Activated CD4-positive, alpha-beta T cell treated with anti-CD3 and anti-CD28 coated beads, Interleukin-2, amount 50 U/mL, for 48 hours (primary cell): ENCODE results near the gene FBXW8.

Experiments
- DNase-seq, 2 experiments: peaks; one replicate each; pipeline ENCODE4 v3.0.0-alpha.2; 2020

The FBXW8 gene

DNA sequence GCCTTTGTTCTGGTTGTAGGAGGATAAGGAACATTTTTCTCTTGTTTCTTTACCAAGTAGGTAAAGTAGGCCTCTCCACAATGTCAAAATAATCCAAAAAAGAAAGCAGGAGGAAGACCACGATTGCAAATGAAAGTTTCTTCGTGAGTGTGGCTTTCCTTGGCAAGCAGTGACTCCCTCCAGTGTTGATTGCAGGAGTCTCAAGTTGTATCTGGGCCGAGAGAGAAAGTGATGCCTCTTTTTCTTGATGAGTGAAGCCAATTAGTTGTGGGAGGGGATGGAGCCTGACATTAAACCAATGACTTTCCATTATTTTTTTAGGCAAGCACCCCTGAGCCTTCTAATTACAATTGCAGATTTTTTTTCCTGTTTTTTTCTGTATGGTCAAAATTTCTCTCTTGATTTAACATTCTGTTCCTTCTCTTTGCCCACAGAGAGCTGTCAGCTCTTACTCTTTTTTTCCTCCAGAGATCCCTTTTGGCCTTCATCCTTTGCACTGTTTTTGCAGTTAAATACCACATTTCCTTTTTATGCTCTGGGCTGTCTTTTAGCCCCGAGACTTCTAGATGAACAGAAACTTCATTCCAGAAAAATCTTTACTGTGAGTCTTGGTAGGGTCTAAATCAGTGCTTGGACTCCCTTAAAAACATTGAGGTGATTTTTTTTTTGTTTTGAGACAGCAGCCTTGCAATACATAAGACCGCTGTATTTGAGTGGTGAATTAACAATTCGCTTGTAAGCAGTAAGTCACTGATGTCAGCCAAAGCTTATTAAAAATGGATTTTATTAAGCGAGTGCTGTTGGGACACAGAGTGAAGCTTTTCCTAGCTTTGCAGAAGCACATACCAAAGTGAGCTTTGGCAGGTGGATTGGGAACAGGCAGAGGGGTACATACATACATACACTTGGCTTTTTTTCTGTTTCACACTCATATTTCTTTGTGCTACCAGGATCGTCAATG is 15.8 kb downstream of the FBXW8 start:
- no peak for DNase-seq

GRCh38 chr12:116927244-116927940 is 16.6 kb downstream of the FBXW8 start:
- no peak for DNase-seq

GRCh38 chr12:116928504-116928903 is 17.8 kb downstream of the FBXW8 start:
- no peak for DNase-seq

DNA sequence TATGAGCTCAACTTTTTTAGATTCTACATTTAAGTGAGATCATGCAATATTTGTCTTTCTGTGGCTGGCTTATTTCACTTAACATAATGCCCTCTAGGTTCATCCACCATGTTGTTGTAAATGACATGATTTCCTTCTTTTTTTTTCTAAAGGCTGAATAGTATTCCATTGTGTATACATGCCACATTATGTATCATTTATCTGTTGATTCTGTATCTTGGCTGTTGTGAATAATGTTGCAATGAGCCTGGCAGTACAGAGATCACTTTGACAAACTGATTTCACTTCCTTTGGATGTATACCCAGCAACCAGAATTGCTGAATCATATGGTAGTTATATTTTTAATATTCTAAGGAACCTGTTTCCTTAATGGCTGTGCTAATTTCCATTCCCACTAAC is 19.1 kb downstream of the FBXW8 start:
- no peak for DNase-seq

GRCh38 chr12:116931665-116932064 is 20.9 kb downstream of the FBXW8 start:
- DNase-seq, result no peak

- no peak for DNase-seq
These were observed 22.3 kb downstream of the FBXW8 start for GRCh38 chr12:116933091-116933490.

GRCh38 chr12:116933512-116934246 is 22.9 kb downstream of the FBXW8 start:
- no peak for DNase-seq

DNA sequence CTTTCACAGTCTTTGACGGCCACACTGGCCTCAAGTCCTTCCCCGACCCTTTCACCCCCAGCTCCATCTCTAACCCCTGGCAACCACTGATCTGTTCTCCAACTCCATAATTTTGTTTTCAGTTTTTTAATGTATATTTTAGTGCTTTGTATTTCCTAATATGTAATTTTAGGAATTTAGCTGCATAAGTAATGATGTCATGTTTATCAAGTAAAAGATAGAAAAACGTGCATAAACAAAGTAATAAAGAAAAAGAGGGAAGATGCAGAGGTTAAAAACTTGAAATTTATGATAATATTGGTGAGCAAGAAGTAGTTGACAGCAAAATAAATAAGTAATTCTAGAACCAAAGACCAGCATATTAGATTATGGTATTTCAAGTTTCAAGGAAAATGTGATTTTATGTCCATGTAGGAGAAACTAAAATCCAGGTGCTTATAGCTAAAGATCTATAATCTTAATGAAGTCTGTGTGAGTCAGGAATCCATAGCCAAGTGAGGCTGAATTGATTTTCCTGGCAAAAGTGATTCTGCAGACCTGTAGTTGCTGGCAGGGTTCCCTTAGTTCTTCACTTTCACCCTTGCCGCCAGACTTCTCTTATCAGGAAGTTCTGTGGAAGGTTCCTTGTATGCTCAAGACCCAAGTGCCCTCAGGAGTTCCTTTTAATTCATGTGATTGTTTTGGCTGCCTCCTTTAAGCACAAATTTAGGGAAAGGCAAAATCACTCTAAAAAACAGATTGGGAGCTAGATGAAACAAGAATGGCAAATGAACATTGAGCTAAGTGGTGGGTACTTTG is 24.4 kb downstream of the FBXW8 start:
- DNase-seq, result no peak

- no peak for DNase-seq
These were observed 26.9 kb downstream of the FBXW8 start for GRCh38 chr12:116937640-116938039.

GRCh38 chr12:116939734-116940133 is 29.0 kb downstream of the FBXW8 start:
- DNase-seq, result no peak

DNA sequence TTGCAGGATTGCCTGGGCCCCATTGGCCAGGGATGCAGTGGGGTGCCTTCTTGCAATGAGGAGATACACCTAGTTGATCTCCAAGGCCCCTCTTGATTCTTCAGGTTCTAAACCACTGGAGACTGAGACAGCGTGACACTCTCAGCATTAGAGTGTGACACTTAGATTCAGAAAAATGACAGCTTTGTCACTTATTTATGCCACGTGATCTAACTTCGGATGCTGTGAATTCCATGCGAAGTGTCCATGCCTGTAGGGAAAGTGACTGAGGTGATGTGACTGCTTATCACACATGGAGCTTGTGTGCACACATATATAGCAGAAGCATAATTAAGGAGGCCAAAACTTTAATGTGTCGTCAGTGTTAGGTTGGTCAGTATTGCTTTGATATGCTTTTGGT is 30.4 kb downstream of the FBXW8 start:
- DNase-seq, result no peak

- no peak for DNase-seq
These were observed 32.9 kb downstream of the FBXW8 start for GRCh38 chr12:116943419-116944372.

DNA sequence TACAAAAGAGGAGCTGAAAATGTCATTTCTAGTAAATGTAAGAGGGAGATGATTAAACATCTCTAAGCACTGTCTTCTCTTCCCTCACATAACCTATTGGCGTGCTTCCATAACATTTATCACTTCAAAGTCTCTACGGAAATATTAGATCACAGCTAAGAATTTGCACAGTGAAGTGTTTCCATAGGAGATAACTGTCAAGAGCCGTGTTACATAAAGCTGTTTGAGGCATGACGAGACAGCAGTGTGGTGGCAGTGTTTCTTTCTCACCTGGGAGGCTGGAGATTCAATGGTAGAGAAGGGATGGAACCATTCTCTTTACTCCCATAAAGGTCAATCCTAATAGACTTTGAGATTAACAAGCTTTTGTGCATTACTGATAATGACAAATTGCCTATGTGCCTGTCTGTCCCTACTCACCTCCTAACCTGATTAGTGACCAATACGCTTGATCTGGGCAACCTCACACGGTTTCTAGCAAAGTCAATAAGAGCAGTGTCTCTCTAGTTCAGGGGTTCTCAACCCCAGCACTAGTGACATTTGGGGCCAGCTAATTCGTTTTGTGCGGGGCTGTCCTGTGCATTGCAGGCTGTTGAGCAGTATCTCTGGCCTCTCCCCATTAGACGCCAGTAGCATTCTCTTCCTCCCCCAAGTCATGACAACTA is 35.3 kb downstream of the FBXW8 start:
- DNase-seq, result no peak

- DNase-seq, result no peak
These were observed 37.5 kb downstream of the FBXW8 start for GRCh38 chr12:116948298-116948697.

GRCh38 chr12:116950628-116951325 is 40.0 kb downstream of the FBXW8 start:
- no peak for DNase-seq

DNA sequence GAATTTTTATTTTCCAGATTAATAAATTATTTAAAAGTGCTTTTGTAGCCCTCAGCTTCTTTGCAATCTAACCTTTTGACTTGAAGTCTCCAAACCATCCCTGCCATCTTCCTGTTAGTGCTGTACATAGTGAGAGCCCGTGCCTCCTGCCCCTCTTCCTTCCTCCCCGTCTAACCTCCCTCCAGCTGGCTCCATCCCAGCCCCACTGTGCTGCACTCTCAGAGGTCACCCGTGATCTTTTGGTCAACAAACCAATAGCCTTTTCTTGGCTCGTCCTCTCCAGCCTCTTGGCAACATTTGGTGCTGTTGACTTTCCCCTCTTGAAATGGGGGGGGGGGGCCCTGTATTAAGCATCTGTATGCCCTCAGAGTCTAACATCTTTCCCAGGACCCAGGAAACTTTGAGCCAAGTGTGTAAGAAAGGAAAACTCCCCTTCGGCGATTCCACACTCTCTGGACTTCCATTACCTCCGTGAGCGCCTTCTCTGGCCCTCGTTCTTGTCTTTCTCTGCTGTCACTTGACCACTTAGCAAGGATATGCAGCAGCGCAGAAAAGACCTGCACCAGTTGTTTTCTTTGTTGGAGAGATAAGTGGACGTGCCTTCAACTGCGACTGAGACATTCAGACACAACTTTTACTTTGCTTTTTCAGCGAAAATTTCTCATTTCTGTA is 44.1 kb downstream of the FBXW8 start:
- no peak for DNase-seq

DNA sequence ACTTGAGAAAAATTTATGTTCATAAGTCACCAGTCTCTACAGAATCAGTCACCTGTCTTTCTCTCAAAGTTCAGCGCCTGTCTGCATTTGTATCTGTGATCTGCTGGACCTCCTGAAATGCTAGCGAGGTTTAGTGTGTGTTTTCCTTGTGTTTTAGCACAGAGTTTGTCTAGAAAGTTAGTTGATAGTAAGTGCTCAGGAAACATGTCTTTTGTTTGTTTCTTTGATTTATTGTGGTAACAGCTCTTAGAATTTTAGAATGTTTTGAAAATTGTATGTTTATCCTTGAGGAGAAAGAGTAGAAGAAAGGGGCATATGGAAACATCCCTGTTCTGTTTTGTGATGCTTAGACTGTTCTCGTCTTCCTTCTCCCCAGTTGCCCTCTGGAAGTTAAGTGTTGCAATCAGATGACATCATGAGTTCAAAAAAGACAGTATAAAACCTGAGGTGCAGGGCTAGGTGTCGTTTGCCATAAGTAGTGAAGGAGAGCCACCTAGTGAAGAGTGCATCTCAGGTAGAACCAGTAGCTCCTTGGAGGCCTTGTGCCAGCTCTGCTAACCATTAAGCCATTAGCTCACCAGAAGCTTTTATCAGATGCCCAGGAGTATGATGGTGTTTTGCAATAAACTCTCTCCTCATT is 44.8 kb downstream of the FBXW8 start:
- no peak for DNase-seq

DNA sequence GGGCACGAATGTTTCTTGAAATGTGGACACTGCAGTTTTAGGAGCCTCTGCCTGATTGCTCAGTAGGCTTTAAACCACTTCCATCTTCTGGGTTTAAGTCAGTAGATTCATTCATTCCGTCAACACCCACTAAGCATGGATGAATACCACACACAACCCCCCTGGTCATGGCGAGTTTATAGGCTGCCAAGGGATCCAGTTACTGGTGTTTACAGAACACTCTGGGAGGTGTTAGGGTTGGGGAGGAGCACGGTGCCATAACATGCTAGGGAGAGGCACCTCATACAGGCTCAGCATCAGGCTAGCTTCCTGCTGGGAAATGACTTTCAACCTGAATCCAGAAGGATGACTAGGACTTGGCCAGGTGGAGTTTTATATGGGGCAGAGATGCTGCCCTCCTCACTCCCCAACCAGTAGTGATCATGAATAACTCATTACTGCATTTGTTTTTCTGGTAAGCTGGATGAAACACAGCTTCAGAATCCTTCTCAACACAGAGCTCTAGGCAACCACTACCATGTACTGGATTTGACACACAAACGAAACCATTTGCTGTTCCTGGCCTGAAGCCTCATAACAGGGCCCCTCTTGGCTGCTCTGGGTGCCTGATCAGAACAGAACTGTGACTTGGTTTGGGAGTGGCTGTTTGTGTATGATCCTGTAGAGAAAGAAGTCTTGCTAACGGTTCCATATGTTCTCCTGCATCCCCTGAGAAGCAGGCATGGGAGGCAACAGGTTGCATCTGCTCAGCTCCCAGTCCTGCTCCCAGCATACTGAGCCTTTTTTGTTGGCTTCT is 47.9 kb downstream of the FBXW8 start:
- peak; percentile 14 to 19 for DNase-seq
